ENCODE measurements around the gene MAGIX.

- TF ChIP-seq RCOR1 (IDR thresholded peaks at IDR 0.05; ENCODE audit: low read length) (no peak), POLR2AphosphoS5 (IDR thresholded peaks at IDR 0.05; ENCODE audit: low read depth, low read length) (no peak), RXRA (IDR thresholded peaks at IDR 0.05; ENCODE audit: borderline replicate concordance, low read depth) (no peak), GABPA (IDR thresholded peaks at IDR 0.05; ENCODE audit: low read depth) (no peak), PBX3 (IDR thresholded peaks at IDR 0.05) (no peak), EP300 (IDR thresholded peaks at IDR 0.05; ENCODE audit: borderline replicate concordance in 1 of 2, low read depth in 1 of 2, low read length in 1 of 2) (no peak), JUND (IDR thresholded peaks at IDR 0.05) (no peak), SIN3A (IDR thresholded peaks at IDR 0.05; ENCODE audit: borderline replicate concordance, low read depth, low read length) (no peak), CHD2 (IDR thresholded peaks at IDR 0.05; ENCODE audit: low read length, partially characterized antibody) (no peak), MXI1 (IDR thresholded peaks at IDR 0.05; ENCODE audit: low read depth, low read length) (no peak)
- TF ChIP-seq, protein P1, sequence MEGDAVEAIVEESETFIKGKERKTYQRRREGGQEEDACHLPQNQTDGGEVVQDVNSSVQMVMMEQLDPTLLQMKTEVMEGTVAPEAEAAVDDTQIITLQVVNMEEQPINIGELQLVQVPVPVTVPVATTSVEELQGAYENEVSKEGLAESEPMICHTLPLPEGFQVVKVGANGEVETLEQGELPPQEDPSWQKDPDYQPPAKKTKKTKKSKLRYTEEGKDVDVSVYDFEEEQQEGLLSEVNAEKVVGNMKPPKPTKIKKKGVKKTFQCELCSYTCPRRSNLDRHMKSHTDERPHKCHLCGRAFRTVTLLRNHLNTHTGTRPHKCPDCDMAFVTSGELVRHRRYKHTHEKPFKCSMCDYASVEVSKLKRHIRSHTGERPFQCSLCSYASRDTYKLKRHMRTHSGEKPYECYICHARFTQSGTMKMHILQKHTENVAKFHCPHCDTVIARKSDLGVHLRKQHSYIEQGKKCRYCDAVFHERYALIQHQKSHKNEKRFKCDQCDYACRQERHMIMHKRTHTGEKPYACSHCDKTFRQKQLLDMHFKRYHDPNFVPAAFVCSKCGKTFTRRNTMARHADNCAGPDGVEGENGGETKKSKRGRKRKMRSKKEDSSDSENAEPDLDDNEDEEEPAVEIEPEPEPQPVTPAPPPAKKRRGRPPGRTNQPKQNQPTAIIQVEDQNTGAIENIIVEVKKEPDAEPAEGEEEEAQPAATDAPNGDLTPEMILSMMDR (IDR thresholded peaks at IDR 0.05) = no peak
Observed at GRCh38 chrX:49191574-49192011, 29.0 kb downstream of the MAGIX start.

Measured in SK-N-SH (cell line).